Measurements from ENCODE around the gene FNDC8. TPM values are rescaled to one million over a fixed set of nuclear protein-coding genes. Genes with fewer than 3 reads are reported as not detected.
"Not testable (repeated sequence)": the region's sequence is repeated elsewhere in the genome, so short reads cannot be mapped to it uniquely, and the experiment has no call there.

Gene FNDC8
- total RNA-seq, 5 donors from 2014 or later (not counting 1 experiment from before 2014, with no cell fraction given), result not detected

- Mint-ChIP-seq H3K4me1 (peaks cover 43 to 54% (median 46%) of the 10 kb centered on the region in 3 donors), H3K9me3 (no peaks in the 10 kb centered on the region), H3K4me3 (peak overlapping the region; percentile 84 to 94 (median 89)), H3K27me3 (no peaks in the 10 kb centered on the region), H3K27ac (peak overlapping the region; percentile 96), H3K36me3 (peaks cover 3% of the 10 kb centered on the region)
- Histone ChIP-seq H3K4me1 (ENCODE audit: control insufficient read depth in 1 of 2, extremely low read depth in 1 of 2, insufficient read depth in 2 of 2, low read length in 2 of 2) (peaks cover 17 to 26% of the 10 kb centered on the region in 2 experiments), H3K27me3 (replicated peaks in 1 of 2; ENCODE audit: control insufficient read depth in 2 of 2, extremely low read depth in 1 of 2, insufficient read depth in 2 of 2, low read length in 1 of 2) (no peaks in the 10 kb centered on the region), H3K27ac (ENCODE audit: low read length) (peak overlapping the region; percentile 92), H3K4me3 (ENCODE audit: control insufficient read depth in 1 of 2, extremely low read depth in 1 of 2, low read length in 1 of 2) (peak overlapping the region; percentile 66 to 70), H3K9me3 (no peaks in the 10 kb centered on the region), H3K36me3 (ENCODE audit: control insufficient read depth in 2 of 2, extremely low read depth in 1 of 2, insufficient read depth in 1 of 2, low read length in 1 of 2) (no peaks in the 10 kb centered on the region)
- ChIA-PET CTCF (interaction anchor here (0.5 to 2.2 kb wide), 17 partner anchors 12 to 498 kb away, joined by 3 to 22 read pairs (median 5); partner anchors contain the start of genes PEX12 (in 1 of the 2), RAD51D (in 1 of the 2) and RFFL (in 1 of the 2)), POLR2A (interaction anchor here (0.7 to 1.6 kb wide), 3 partner anchors 25 to 43 kb away, joined by 4 to 9 read pairs (median 6); partner anchors contain the start of gene RFFL (in 1 of the 2))
- WGBS (ENCODE audit: insufficient coverage), result 2% methylated on average over 6 of the region's 22 CpGs
- ATAC-seq (replicated peaks in 1 of 4) (peak; percentile 32 to 50 (median 44)), DNase-seq (peak in 20 of 35 experiments; percentile 2 to 62 (median 30))
Observed at GRCh38 chr17:35089586-35090296, 31.7 kb upstream of the FNDC8 start.

GRCh38 chr17:35090707-35091106, 30.7 kb upstream of the FNDC8 start:
- POLR2A ChIA-PET, result interaction anchor here (0.6 to 1.6 kb wide), 2 partner anchors 18 to 44 kb away, joined by 3 to 6 read pairs; no protein-coding TSS in a partner anchor
- not testable (repeated sequence) for ATAC-seq (replicated peaks in 1 of 4); H3K4me3 ChIP-seq (ENCODE audit: control insufficient read depth in 1 of 2, extremely low read depth in 1 of 2, low read length in 1 of 2); H3K27ac ChIP-seq (ENCODE audit: low read length); H3K36me3 Mint-ChIP-seq; H3K9me3 ChIP-seq; H3K27ac Mint-ChIP-seq; H3K27me3 ChIP-seq (replicated peaks in 1 of 2; ENCODE audit: control insufficient read depth in 2 of 2, extremely low read depth in 1 of 2, insufficient read depth in 2 of 2, low read length in 1 of 2); H3K27me3 Mint-ChIP-seq; H3K36me3 ChIP-seq (ENCODE audit: control insufficient read depth in 2 of 2, extremely low read depth in 1 of 2, insufficient read depth in 1 of 2, low read length in 1 of 2); H3K9me3 Mint-ChIP-seq; DNase-seq
- CTCF ChIA-PET, result interaction anchor here (0.6 to 2.2 kb wide), 3 partner anchors 50 to 98 kb away, joined by 3 to 15 read pairs (median 8); no protein-coding TSS in a partner anchor
- H3K4me1 Mint-ChIP-seq, result peaks cover 34 to 45% (median 38%) of the 10 kb centered on the region in 3 donors
- 100% methylated on average over 5 of the region's 11 CpGs for WGBS (ENCODE audit: insufficient coverage)
- H3K4me3 Mint-ChIP-seq, result peak overlapping the region in 1 of 3 donors; percentile 94
- peaks cover 17 to 26% of the 10 kb centered on the region in 2 experiments for H3K4me1 ChIP-seq (ENCODE audit: control insufficient read depth in 1 of 2, extremely low read depth in 1 of 2, insufficient read depth in 2 of 2, low read length in 2 of 2)

- Mint-ChIP-seq H3K4me3 (no peak overlapping the region), H3K27me3 (no peaks in the 10 kb centered on the region), H3K4me1 (peaks cover 10 to 13% (median 10%) of the 10 kb centered on the region in 3 donors), H3K36me3 (peaks cover 8% of the 10 kb centered on the region), H3K9me3 (no peaks in the 10 kb centered on the region), H3K27ac (no peak overlapping the region)
- DNase-seq, result no peak
- Histone ChIP-seq H3K36me3 (ENCODE audit: control insufficient read depth in 2 of 2, extremely low read depth in 1 of 2, insufficient read depth in 1 of 2, low read length in 1 of 2) (peaks cover 2 to 13% of the 10 kb centered on the region in 2 donors), H3K27ac (ENCODE audit: low read length) (no peak overlapping the region), H3K4me1 (ENCODE audit: control insufficient read depth in 1 of 2, extremely low read depth in 1 of 2, insufficient read depth in 2 of 2, low read length in 2 of 2) (peaks cover 2 to 8% of the 10 kb centered on the region in 2 experiments), H3K9me3 (no peaks in the 10 kb centered on the region), H3K27me3 (replicated peaks in 1 of 2; ENCODE audit: control insufficient read depth in 2 of 2, extremely low read depth in 1 of 2, insufficient read depth in 2 of 2, low read length in 1 of 2) (no peaks in the 10 kb centered on the region), H3K4me3 (ENCODE audit: control insufficient read depth in 1 of 2, extremely low read depth in 1 of 2, low read length in 1 of 2) (no peak overlapping the region)
- POLR2A ChIA-PET, result no interaction called here
- WGBS (ENCODE audit: insufficient coverage), result no CpG with 5 or more reads among the region's 2 CpGs
- CTCF ChIA-PET, result no interaction called here
- ATAC-seq (replicated peaks in 1 of 4), result no peak
Observed at GRCh38 chr17:35094902-35095301, 26.5 kb upstream of the FNDC8 start.

- Mint-ChIP-seq H3K4me3 (no peak overlapping the region), H3K27ac (no peak overlapping the region), H3K9me3 (no peaks in the 10 kb centered on the region), H3K36me3 (peaks cover 13% of the 10 kb centered on the region), H3K4me1 (peaks cover 5 to 6% (median 6%) of the 10 kb centered on the region in 3 donors), H3K27me3 (no peaks in the 10 kb centered on the region)
- Histone ChIP-seq H3K4me3 (ENCODE audit: control insufficient read depth in 1 of 2, extremely low read depth in 1 of 2, low read length in 1 of 2) (no peak overlapping the region), H3K36me3 (ENCODE audit: control insufficient read depth in 2 of 2, extremely low read depth in 1 of 2, insufficient read depth in 1 of 2, low read length in 1 of 2) (peaks cover 2 to 21% of the 10 kb centered on the region in 2 donors), H3K27ac (ENCODE audit: low read length) (no peak overlapping the region), H3K9me3 (no peaks in the 10 kb centered on the region), H3K27me3 (replicated peaks in 1 of 2; ENCODE audit: control insufficient read depth in 2 of 2, extremely low read depth in 1 of 2, insufficient read depth in 2 of 2, low read length in 1 of 2) (no peaks in the 10 kb centered on the region), H3K4me1 (ENCODE audit: control insufficient read depth in 1 of 2, extremely low read depth in 1 of 2, insufficient read depth in 2 of 2, low read length in 2 of 2) (peaks cover 0 to 2% of the 10 kb centered on the region in 2 experiments)
- no peak for DNase-seq
- ChIA-PET CTCF (no interaction called here), POLR2A (no interaction called here)
- no peak for ATAC-seq (replicated peaks in 1 of 4)
- no CpG with 5 or more reads among the region's 1 CpG for WGBS (ENCODE audit: insufficient coverage)
Observed at GRCh38 chr17:35095741-35096140, 25.7 kb upstream of the FNDC8 start.

- ATAC-seq (replicated peaks in 1 of 4), result no peak
- ChIA-PET CTCF (interaction anchor here in 1 of 2 donors (0.7 kb wide), 1 partner anchor 264 kb away, joined by 3 read pairs; no protein-coding TSS in a partner anchor), POLR2A (no interaction called here)
- H3K27me3 ChIP-seq (replicated peaks in 1 of 2; ENCODE audit: control insufficient read depth in 2 of 2, extremely low read depth in 1 of 2, insufficient read depth in 2 of 2, low read length in 1 of 2), result no peaks in the 10 kb centered on the region
- H3K9me3 ChIP-seq, result no peaks in the 10 kb centered on the region
- Mint-ChIP-seq H3K4me1 (peaks cover 0 to 5% (median 4%) of the 10 kb centered on the region in 3 donors), H3K27me3 (no peaks in the 10 kb centered on the region), H3K36me3 (peaks cover 17% of the 10 kb centered on the region), H3K27ac (peak overlapping the region in 1 of 2 donors; percentile 63), H3K4me3 (no peak overlapping the region), H3K9me3 (no peaks in the 10 kb centered on the region)
- H3K27ac ChIP-seq (ENCODE audit: low read length), result no peak overlapping the region
- peaks cover 0 to 2% of the 10 kb centered on the region in 2 experiments for H3K4me1 ChIP-seq (ENCODE audit: control insufficient read depth in 1 of 2, extremely low read depth in 1 of 2, insufficient read depth in 2 of 2, low read length in 2 of 2)
- no peak overlapping the region for H3K4me3 ChIP-seq (ENCODE audit: control insufficient read depth in 1 of 2, extremely low read depth in 1 of 2, low read length in 1 of 2)
- H3K36me3 ChIP-seq (ENCODE audit: control insufficient read depth in 2 of 2, extremely low read depth in 1 of 2, insufficient read depth in 1 of 2, low read length in 1 of 2), result peaks cover 2 to 36% of the 10 kb centered on the region in 2 donors
- no peak for DNase-seq
- WGBS (ENCODE audit: insufficient coverage), result 100% methylated on average over 2 of the region's 2 CpGs
Observed at GRCh38 chr17:35097776-35098175, 23.6 kb upstream of the FNDC8 start.

- H3K27ac ChIP-seq (ENCODE audit: low read length), result no peak overlapping the region
- ChIA-PET POLR2A (no interaction called here), CTCF (interaction anchor here in 1 of 2 donors (0.6 kb wide), 1 partner anchor 60 kb away, joined by 5 read pairs; no protein-coding TSS in a partner anchor)
- peaks cover 2 to 5% (median 4%) of the 10 kb centered on the region in 3 donors for H3K4me1 Mint-ChIP-seq
- WGBS (ENCODE audit: insufficient coverage), result 79% methylated on average over 3 of the region's 3 CpGs
- no peak overlapping the region for H3K27ac Mint-ChIP-seq
- no peak overlapping the region for H3K4me3 Mint-ChIP-seq
- peaks cover 26% of the 10 kb centered on the region for H3K36me3 Mint-ChIP-seq
- no peak overlapping the region for H3K4me3 ChIP-seq (ENCODE audit: control insufficient read depth in 1 of 2, extremely low read depth in 1 of 2, low read length in 1 of 2)
- DNase-seq, result no peak
- no peaks in the 10 kb centered on the region for H3K9me3 ChIP-seq
- H3K36me3 ChIP-seq (ENCODE audit: control insufficient read depth in 2 of 2, extremely low read depth in 1 of 2, insufficient read depth in 1 of 2, low read length in 1 of 2), result peaks cover 8 to 44% of the 10 kb centered on the region in 2 donors
- no peaks in the 10 kb centered on the region for H3K27me3 Mint-ChIP-seq
- H3K27me3 ChIP-seq (replicated peaks in 1 of 2; ENCODE audit: control insufficient read depth in 2 of 2, extremely low read depth in 1 of 2, insufficient read depth in 2 of 2, low read length in 1 of 2), result no peaks in the 10 kb centered on the region
- peaks cover 0 to 2% of the 10 kb centered on the region in 2 experiments for H3K4me1 ChIP-seq (ENCODE audit: control insufficient read depth in 1 of 2, extremely low read depth in 1 of 2, insufficient read depth in 2 of 2, low read length in 2 of 2)
- ATAC-seq (replicated peaks in 1 of 4), result no peak
- no peaks in the 10 kb centered on the region for H3K9me3 Mint-ChIP-seq
Observed at GRCh38 chr17:35099908-35100307, 21.5 kb upstream of the FNDC8 start.
